Activated T-helper 17 cell treated with anti-CD3 and anti-CD28 coated beads, Interleukin-2, amount 50 U/mL, for 72 hours (primary cell): ENCODE results near the gene MLLT3. TPM values are rescaled to one million over a fixed set of nuclear protein-coding genes. Genes with fewer than 3 reads are reported as not detected.
A peak's percentile ranks its signal among the peaks of the same experiment; 100 is the strongest.

ENCODE experiments used
- ATAC-seq: fragments of 150-1000 bp; cut with Tn5 transposase; replicated peaks from 2 replicates; pipeline ENCODE4 v1.10.0; 2021; ENCODE audit warnings: mild to moderate bottlenecking, moderate library complexity
- H3K27ac Mint-ChIP-seq: one replicate; pipeline ENCODE4 v1.8.0; 2022; ENCODE audit warnings: mixed read lengths
- H3K27me3 Mint-ChIP-seq: one replicate; pipeline ENCODE4 v1.8.0; 2022; ENCODE audit warnings: mixed read lengths
- H3K36me3 Mint-ChIP-seq: one replicate; pipeline ENCODE4 v1.8.0; 2022; ENCODE audit warnings: low read depth, mild to moderate bottlenecking, mixed read lengths
- H3K4me1 Mint-ChIP-seq: one replicate; pipeline ENCODE4 v1.8.0; 2022; ENCODE audit warnings: mixed read lengths
- H3K4me3 Mint-ChIP-seq: one replicate; pipeline ENCODE4 v1.8.0; 2022; ENCODE audit warnings: mild to moderate bottlenecking, mixed read lengths
- H3K9me3 Mint-ChIP-seq: one replicate; pipeline ENCODE4 v1.8.0; 2022; ENCODE audit warnings: mixed read lengths
- total RNA-seq, 2 donors: library from RNA; stranded (reverse); gene quantifications; one replicate each; pipeline ENCODE4 v1.2.3, GENCODE V29; 2022

MLLT3 gene
- total RNA-seq, 2 donors from 2014 or later, result 45.7 to 54.9 TPM

DNA sequence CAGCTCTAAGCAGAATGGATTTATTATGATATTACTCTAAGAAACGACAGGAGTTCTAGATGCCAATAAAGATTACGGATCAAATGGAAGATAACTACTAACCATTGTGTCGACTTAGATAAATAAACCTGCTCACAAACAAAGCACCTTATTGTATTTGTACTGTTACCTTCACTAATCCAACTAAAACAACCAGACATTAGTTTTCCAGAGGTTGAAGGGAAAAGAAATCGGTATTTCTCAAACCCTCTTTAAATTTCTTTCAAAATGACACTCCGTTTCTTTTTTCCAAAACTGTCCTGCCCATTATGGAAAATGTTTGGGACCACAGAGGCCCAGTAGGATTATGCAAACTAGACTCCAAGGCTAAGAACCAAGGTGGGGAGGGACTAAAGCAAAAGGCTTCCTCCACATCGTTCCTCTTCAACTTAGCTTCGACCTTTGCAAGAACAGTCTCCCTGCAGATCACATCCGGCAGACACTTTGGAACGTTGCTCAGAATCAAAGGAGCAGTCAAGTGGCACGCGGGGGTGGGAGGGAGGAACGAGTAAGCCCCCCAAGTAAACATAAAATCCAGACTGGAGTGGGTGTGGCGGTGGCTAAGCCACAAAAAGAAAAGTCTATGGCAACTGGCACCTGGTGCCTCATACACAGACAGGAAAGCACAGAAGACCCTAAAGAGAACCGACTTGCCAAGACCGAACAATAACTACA is 2.7 kb downstream of the MLLT3 start:
- Mint-ChIP-seq H3K4me1 (peaks cover 40% of the 10 kb centered on the region), H3K27ac (peak overlapping the region; percentile 95), H3K27me3 (no peaks in the 10 kb centered on the region), H3K9me3 (no peaks in the 10 kb centered on the region), H3K36me3 (peaks cover 48% of the 10 kb centered on the region), H3K4me3 (peak overlapping the region; percentile 92)
- no peak for ATAC-seq

DNA sequence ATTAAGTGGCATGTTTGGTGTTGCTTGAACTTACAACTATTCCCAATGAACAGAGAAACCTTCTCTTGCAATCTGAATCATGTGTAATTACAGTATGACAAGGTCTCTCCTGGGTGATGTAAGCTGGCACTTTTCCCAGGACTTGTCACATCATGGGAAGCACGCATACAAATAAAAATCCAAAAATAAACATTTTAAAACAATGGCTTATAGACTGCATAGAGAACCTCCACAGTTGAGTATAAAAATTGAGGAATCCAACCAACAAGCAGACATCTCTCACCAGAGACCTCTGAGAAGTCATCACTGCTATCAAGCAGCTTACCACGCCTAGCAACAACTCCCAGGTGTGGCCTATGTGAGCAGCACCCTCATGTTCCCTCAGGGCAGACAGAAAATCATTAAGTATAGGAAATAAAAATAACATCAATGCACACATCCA is 3.9 kb downstream of the MLLT3 start:
- H3K4me3 Mint-ChIP-seq, result peak overlapping the region; percentile 92
- H3K36me3 Mint-ChIP-seq, result peaks cover 49% of the 10 kb centered on the region
- H3K27ac Mint-ChIP-seq, result no peak overlapping the region
- no peaks in the 10 kb centered on the region for H3K27me3 Mint-ChIP-seq
- H3K4me1 Mint-ChIP-seq, result peaks cover 33% of the 10 kb centered on the region
- H3K9me3 Mint-ChIP-seq, result no peaks in the 10 kb centered on the region
- ATAC-seq, result no peak

DNA sequence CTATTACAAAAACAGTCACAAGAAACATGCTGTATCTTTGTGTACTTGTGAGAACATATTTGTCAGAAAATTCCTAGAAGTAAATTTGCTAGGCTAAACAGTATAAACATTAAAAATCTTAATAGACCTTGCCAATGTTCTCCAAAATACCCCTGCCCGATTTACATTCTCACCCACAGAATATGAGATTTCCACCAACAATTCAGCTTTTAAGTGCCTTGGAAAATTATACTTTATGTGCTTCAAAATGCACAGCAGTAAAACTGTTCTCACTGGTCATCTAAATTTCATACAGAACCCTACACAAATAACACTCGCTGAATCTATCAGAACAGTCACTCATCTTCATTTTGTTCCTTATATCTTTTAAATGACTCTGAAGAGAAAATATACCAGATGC is 5.5 kb downstream of the MLLT3 start:
- Mint-ChIP-seq H3K36me3 (peaks cover 42% of the 10 kb centered on the region), H3K27me3 (no peaks in the 10 kb centered on the region), H3K4me3 (no peak overlapping the region), H3K4me1 (peaks cover 36% of the 10 kb centered on the region), H3K27ac (no peak overlapping the region), H3K9me3 (no peaks in the 10 kb centered on the region)
- no peak for ATAC-seq

DNA sequence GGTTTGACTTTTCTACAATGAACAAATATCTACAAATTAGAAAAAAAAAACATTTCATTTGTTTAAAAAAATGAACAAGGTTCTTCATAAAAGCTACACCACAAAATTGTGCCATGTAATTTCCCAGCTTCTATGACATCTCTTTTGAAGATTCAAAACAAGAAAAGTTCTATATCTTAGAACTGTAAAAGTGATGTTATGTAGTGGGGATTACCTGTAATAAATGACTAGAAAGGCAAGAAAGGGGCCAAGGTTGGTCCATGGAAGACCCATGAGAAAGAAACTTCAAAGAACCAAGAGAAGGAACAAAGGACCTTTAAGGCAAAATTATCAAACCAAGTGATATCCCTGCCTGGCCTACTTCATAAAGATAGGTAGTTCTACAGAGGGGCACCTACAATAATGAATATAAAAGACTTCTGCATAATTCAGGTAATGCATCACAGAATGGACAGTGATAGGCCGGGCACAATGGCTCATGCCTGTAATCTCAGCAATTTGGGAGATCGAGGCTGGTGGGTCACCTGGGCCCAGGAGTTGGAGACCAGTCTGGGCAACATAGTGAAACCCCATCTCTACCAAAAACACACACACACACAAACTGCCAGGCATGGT is 7.6 kb downstream of the MLLT3 start:
- H3K9me3 Mint-ChIP-seq, result no peaks in the 10 kb centered on the region
- H3K4me1 Mint-ChIP-seq, result peaks cover 41% of the 10 kb centered on the region
- H3K27ac Mint-ChIP-seq, result no peak overlapping the region
- no peak overlapping the region for H3K4me3 Mint-ChIP-seq
- ATAC-seq, result peak; percentile 49
- peaks cover 21% of the 10 kb centered on the region for H3K36me3 Mint-ChIP-seq
- H3K27me3 Mint-ChIP-seq, result no peaks in the 10 kb centered on the region

DNA sequence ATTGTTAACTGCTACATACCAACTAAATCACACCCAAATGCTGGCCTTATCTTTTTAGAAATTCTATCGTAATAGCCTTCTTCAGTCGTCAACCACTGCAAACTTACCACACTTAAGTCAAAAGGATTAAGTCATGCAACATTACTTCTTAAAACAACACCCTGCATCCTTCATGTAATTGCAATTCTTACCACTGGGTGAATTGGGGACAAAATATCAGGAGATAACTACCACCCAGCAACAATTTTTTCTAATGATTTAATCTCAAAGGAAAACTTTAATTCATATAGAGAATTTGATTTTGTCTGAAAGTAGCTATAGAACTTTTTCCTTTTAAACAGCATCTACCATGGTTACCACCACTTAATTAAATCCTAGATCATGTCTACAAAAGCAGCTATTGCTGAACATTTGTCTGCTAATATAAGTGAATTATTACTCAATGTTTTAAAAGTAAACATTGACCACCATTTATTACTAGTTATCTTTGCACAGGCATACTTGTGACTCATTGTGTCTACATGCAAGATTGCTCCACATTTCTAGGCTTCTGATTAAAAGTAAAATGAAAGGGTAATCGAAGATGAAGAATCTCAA is 10.5 kb downstream of the MLLT3 start:
- H3K4me3 Mint-ChIP-seq, result no peak overlapping the region
- H3K4me1 Mint-ChIP-seq, result peaks cover 41% of the 10 kb centered on the region
- peaks cover 6% of the 10 kb centered on the region for H3K36me3 Mint-ChIP-seq
- H3K27me3 Mint-ChIP-seq, result no peaks in the 10 kb centered on the region
- no peak overlapping the region for H3K27ac Mint-ChIP-seq
- H3K9me3 Mint-ChIP-seq, result no peaks in the 10 kb centered on the region
- no peak for ATAC-seq

DNA sequence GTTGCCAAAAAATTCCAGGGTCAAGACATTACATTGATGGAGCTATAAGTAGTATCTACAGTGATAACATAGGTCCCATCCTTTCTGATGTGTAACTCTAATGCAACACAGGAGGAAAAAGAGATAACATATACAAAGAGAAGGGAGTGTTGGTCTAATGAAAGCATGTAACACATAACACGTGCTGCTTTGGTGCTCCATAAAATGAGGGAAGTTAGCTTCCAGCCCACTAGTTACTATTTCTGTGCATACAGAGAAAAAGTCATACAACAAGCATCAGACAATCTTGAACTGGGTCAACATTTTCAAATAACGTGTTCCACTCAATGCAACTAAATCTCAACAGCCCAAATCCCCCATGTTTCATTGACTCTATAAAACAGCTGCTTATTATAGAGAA is 11.7 kb downstream of the MLLT3 start:
- no peaks in the 10 kb centered on the region for H3K27me3 Mint-ChIP-seq
- H3K4me1 Mint-ChIP-seq, result peaks cover 38% of the 10 kb centered on the region
- H3K36me3 Mint-ChIP-seq, result peaks cover 6% of the 10 kb centered on the region
- H3K27ac Mint-ChIP-seq, result no peak overlapping the region
- no peak for ATAC-seq
- H3K4me3 Mint-ChIP-seq, result no peak overlapping the region
- H3K9me3 Mint-ChIP-seq, result no peaks in the 10 kb centered on the region

DNA sequence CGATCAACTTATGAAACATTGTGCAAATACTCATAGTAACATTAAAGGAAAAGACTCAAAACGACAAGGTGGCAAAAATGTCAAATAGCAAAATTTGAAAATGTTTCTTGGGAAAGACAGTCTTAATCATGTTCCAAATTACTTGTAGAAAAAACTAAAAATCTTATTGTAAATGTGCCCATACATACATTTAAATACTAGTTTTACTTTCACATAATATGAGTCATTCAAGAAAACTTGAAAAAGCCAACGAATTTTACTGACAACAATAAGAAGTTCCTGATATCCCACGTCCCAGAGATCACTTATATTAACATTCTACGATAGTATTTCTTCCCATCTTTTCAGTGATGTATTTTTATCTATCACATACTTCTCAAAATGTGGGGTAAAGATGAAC is 13.7 kb downstream of the MLLT3 start:
- Mint-ChIP-seq H3K4me1 (peaks cover 46% of the 10 kb centered on the region), H3K27me3 (no peaks in the 10 kb centered on the region), H3K9me3 (no peaks in the 10 kb centered on the region), H3K27ac (no peak overlapping the region), H3K4me3 (peak overlapping the region; percentile 23), H3K36me3 (no peaks in the 10 kb centered on the region)
- no peak for ATAC-seq

DNA sequence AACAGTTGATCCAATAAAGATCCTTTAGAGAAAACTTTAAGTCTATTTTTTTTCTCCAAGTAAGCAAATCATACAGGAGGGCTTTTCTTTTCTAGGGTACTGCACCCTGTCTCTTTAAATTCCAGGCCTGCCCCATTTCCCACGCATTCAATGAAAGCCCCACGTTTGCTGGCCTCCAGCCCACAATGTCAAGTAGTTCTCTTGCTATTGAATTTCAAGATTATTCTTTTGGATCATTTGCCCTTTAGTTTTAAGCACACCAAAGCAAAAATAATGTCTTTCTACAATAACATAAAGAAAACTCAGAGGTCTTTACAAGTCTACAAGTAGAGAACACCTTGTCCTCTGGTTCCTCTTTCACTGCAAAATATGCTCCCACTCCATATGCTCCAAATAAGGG is 15.6 kb downstream of the MLLT3 start:
- Mint-ChIP-seq H3K27ac (no peak overlapping the region), H3K4me1 (peaks cover 56% of the 10 kb centered on the region), H3K36me3 (no peaks in the 10 kb centered on the region), H3K27me3 (no peaks in the 10 kb centered on the region), H3K4me3 (no peak overlapping the region), H3K9me3 (no peaks in the 10 kb centered on the region)
- ATAC-seq, result no peak

DNA sequence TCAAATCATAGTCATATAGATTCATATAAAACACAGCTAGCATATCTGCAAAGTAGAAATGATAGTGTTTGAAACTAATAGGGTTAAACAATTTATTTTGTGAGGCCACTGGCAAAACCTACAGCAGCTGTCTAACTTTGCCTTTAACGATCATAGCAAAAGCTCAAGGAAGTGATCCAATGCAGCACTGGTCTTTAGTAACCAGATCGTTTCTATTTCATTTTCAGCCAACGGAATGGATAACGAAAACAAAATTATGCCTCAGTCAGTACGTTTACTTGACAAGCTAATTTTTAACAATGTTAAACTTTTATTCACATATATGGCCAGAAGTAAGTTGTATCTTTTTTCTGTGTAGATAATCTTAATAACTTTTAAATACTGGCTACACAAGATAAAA is 17.7 kb downstream of the MLLT3 start:
- peak; percentile 80 for ATAC-seq
- Mint-ChIP-seq H3K27me3 (no peaks in the 10 kb centered on the region), H3K4me1 (peaks cover 56% of the 10 kb centered on the region), H3K36me3 (peaks cover 13% of the 10 kb centered on the region), H3K27ac (peak overlapping the region; percentile 17), H3K4me3 (peak overlapping the region; percentile 60), H3K9me3 (no peaks in the 10 kb centered on the region)

DNA sequence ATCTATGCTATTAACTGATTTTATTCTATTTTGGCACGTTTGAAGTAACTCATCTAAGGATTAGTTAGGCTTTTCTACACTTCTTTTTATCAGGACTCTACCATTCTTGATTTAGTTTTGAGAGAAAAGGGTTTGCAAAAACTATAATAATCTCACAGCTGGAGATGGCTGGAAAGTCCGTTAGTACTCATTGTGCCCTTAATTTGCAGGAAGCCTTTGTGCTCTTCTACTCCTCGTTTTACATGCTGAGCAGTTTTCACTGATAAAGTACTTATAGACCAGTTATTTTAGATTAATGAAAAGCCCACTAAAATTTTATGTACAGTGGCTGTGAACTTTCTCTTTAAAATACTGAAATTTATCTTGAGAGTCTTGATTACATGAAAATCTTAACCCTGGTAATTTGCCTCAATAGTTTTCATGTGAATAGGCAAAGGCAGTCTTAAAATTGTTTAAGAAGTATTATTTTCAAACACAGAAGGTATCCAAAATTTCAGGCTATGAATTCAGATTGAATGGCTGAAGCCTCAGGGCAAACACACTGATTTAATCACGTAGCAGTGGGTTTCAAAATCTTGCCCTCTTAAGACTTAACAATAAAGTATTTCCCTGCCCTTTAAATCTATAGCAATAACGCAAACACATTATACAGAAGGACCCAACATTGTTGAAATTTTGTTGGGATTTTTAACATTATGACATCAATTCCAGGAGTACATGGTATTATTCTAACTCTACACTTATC is 18.6 kb downstream of the MLLT3 start:
- Mint-ChIP-seq H3K4me3 (peak overlapping the region; percentile 60), H3K27ac (peak overlapping the region; percentile 17)

DNA sequence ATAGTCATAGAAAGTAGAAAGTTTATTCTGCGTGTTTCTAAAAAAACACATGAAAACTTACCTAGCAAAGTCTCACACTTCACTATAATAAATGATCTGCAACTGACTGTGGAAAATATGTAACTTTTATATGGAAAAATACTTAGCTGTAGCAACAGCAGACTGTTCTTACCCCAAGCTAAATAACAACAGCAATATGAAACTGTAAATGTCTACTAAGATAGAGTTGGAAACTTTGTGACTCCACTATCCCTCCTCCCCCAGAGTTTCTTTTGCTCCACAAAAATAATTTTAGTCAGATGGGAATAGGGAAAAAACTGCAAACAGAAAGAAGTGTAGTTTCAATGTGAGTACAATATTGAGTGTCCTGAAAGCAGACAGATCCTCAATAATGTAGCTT is 21.0 kb downstream of the MLLT3 start:
- no peaks in the 10 kb centered on the region for H3K9me3 Mint-ChIP-seq
- peaks cover 13% of the 10 kb centered on the region for H3K36me3 Mint-ChIP-seq
- H3K27ac Mint-ChIP-seq, result no peak overlapping the region
- peaks cover 41% of the 10 kb centered on the region for H3K4me1 Mint-ChIP-seq
- H3K27me3 Mint-ChIP-seq, result no peaks in the 10 kb centered on the region
- ATAC-seq, result peak; percentile 75
- peak overlapping the region; percentile 15 for H3K4me3 Mint-ChIP-seq

More for the DNA sequence above, 18.6 kb downstream of the MLLT3 start:
- Mint-ChIP-seq H3K36me3 (peaks cover 13% of the 10 kb centered on the region), H3K9me3 (no peaks in the 10 kb centered on the region), H3K4me1 (peaks cover 48% of the 10 kb centered on the region), H3K27me3 (no peaks in the 10 kb centered on the region)
- no peak for ATAC-seq

DNA sequence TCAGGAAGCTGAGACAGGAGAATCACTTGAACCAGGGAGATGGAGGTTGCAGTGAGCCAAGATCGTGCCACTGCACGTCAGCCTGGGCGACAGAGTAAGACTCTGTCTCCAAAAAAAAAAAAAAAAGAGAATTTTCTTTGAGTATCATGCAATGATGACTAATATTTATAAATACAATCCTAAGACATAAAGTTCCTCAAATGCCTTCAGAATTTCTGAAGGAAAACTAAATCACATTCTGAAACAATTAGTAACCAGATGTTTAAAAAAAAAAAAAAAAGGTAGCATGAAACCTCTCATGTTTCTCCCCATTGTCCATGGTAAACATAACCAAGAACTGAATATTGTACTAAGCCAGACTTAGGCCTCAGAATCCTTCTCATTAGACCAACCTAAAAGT is 23.1 kb downstream of the MLLT3 start:
- no peak overlapping the region for H3K4me3 Mint-ChIP-seq
- no peaks in the 10 kb centered on the region for H3K27me3 Mint-ChIP-seq
- ATAC-seq, result no peak
- H3K27ac Mint-ChIP-seq, result no peak overlapping the region
- H3K4me1 Mint-ChIP-seq, result peaks cover 37% of the 10 kb centered on the region
- peaks cover 13% of the 10 kb centered on the region for H3K36me3 Mint-ChIP-seq
- no peaks in the 10 kb centered on the region for H3K9me3 Mint-ChIP-seq

DNA sequence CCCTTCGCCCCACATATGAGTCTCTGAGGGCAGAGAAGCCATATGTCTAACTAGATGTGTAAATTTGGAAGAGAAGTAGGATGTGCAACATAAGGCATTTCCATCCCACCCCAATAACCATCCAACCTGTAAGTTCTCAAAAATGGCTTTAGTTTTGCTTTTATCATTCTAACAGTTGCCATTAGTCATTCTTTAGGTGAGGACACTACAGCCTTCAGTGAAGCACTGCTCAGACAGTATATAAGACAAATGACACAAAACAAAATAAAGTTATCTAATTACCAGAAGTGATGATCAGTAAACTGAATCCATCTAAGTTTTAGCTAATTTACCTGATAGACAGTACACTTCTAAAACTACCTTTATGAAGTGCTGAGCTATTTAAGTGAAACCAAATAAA is 23.9 kb downstream of the MLLT3 start:
- Mint-ChIP-seq H3K9me3 (no peaks in the 10 kb centered on the region), H3K27ac (no peak overlapping the region), H3K27me3 (no peaks in the 10 kb centered on the region), H3K4me1 (peaks cover 29% of the 10 kb centered on the region), H3K4me3 (peak overlapping the region; percentile 16), H3K36me3 (peaks cover 13% of the 10 kb centered on the region)
- ATAC-seq, result peak; percentile 42

DNA sequence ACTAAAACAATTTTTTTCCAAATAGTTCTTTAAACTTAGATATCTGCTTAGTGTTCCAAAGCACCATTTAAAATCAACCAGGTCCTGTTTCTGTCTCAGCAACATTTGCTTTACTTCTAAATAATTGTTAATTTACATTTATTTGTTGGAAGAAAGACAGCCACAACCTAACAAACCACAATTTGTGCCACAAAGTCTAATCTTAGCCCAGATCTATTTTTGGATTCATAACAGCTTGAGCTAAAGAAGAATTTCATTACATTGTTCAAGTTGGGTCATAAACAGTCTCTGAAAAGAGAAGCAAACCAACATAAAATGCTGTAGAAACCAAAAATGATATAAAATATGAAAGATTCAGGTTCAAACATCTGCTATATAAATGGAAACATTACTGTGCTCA is 24.4 kb downstream of the MLLT3 start:
- no peaks in the 10 kb centered on the region for H3K27me3 Mint-ChIP-seq
- H3K36me3 Mint-ChIP-seq, result peaks cover 13% of the 10 kb centered on the region
- no peaks in the 10 kb centered on the region for H3K9me3 Mint-ChIP-seq
- no peak for ATAC-seq
- peaks cover 27% of the 10 kb centered on the region for H3K4me1 Mint-ChIP-seq
- H3K4me3 Mint-ChIP-seq, result peak overlapping the region; percentile 16
- H3K27ac Mint-ChIP-seq, result no peak overlapping the region
